HepG2 (cell line): ENCODE results near the gene TUBB2B. TPM values are rescaled to one million over a fixed set of nuclear protein-coding genes. Genes with fewer than 3 reads are reported as not detected.

Experiments
- ATF4 ChIP-seq, 2 experiments: fragments of 450-650 bp in 1 of 2; sonication (generic) in 1 of 2; formaldehyde crosslinking; IDR thresholded peaks; 2 replicates each; pipeline versions ENCODE4 v1.5.0 to v1.8.0; 2020 to 2022; ENCODE audit warnings: mild to moderate bottlenecking in 1 of 2, missing genetic modification reagents in 1 of 2
- ERF ChIP-seq: IDR thresholded peaks from 2 replicates; pipeline ENCODE4 v1.6.1; 2018; ENCODE audit warnings: missing biosample characterization, missing genetic modification reagents
- GTF3A ChIP-seq: sonication (generic); formaldehyde crosslinking; conservative IDR thresholded peaks from 2 replicates; pipeline ENCODE4 v1.4.0; 2020; ENCODE audit warnings: mild to moderate bottlenecking, missing genetic modification reagents
- KMT2B ChIP-seq: IDR thresholded peaks from 2 replicates; pipeline ENCODE4 v1.6.1; 2016; ENCODE audit warnings: missing genetic modification reagents, missing compliant biosample characterization
- MAZ ChIP-seq, 2 experiments: sonication (generic) in 1 of 2; formaldehyde crosslinking in 1 of 2; IDR thresholded peaks; 2 replicates each; pipeline versions ENCODE4 v1.5.0 to v1.6.1; 2012 to 2020; ENCODE audit warnings: low read depth in 2 of 2, mild to moderate bottlenecking in 2 of 2, borderline replicate concordance in 1 of 2, improper control_type of control experiment in 1 of 2, low read length in 1 of 2, missing genetic modification reagents in 1 of 2, moderate library complexity in 1 of 2
- MED8 ChIP-seq: sonication (generic); formaldehyde crosslinking; IDR thresholded peaks from 2 replicates; pipeline ENCODE4 v1.8.1; 2023; ENCODE audit warnings: mild to moderate bottlenecking, missing genetic modification reagents; ENCODE audit not compliant: insufficient replicate concordance
- NFE2L1 ChIP-seq: sonication (generic); formaldehyde crosslinking; IDR thresholded peaks from 2 replicates; pipeline ENCODE4 v1.4.0; 2020; ENCODE audit warnings: missing genetic modification reagents, mild to moderate bottlenecking, borderline replicate concordance
- NPAS2 ChIP-seq: sonication (generic); formaldehyde crosslinking; IDR thresholded peaks from 2 replicates; pipeline ENCODE4 v1.8.0; 2022; ENCODE audit warnings: mild to moderate bottlenecking, missing genetic modification reagents, borderline replicate concordance
- SIX4 ChIP-seq: sonication (generic); formaldehyde crosslinking; IDR thresholded peaks from 2 replicates; pipeline ENCODE4 v1.4.0; 2020; ENCODE audit warnings: missing genetic modification reagents
- SMAD1 ChIP-seq: sonication (generic); formaldehyde crosslinking; IDR thresholded peaks from 2 replicates; pipeline ENCODE4 v1.4.0; 2020; ENCODE audit warnings: missing genetic modification reagents, low read depth, mild to moderate bottlenecking, borderline replicate concordance
- ZBTB21 ChIP-seq: sonication (generic); formaldehyde crosslinking; IDR thresholded peaks from 2 replicates; pipeline ENCODE4 v1.4.0; 2020; ENCODE audit warnings: missing genetic modification reagents
- ZBTB42 ChIP-seq: sonication (generic); formaldehyde crosslinking; IDR thresholded peaks from 2 replicates; pipeline ENCODE4 v1.5.0; 2020; ENCODE audit warnings: mild to moderate bottlenecking, missing genetic modification reagents
- ZC3H4 ChIP-seq: sonication (generic); formaldehyde crosslinking; IDR thresholded peaks from 2 replicates; pipeline ENCODE4 v1.4.0; 2020; ENCODE audit warnings: missing genetic modification reagents, borderline replicate concordance
- ZMYM3 ChIP-seq: sonication (generic); formaldehyde crosslinking; IDR thresholded peaks from 2 replicates; pipeline ENCODE4 v1.5.1; 2020; ENCODE audit warnings: mild to moderate bottlenecking, missing genetic modification reagents
- ZNF230 ChIP-seq: sonication (generic); formaldehyde crosslinking; IDR thresholded peaks from 2 replicates; pipeline ENCODE4 v1.4.0; 2020; ENCODE audit warnings: mild to moderate bottlenecking, missing genetic modification reagents
- ZNF607 ChIP-seq: sonication (generic); formaldehyde crosslinking; IDR thresholded peaks from 2 replicates; pipeline ENCODE4 v1.5.1; 2020; ENCODE audit warnings: missing genetic modification reagents, mild to moderate bottlenecking, borderline replicate concordance
- polyA plus RNA-seq, 8 experiments: library from polyadenylated mRNA; depleted of rRNA in 3 of 8; stranded (reverse) in 7 of 8; unstranded in 1 of 8; fragments of >200 nt; fragmentation: Illumina TruSeq in 4 of 8; extraction: Trizol in 4 of 8; gene quantifications; 2 replicates each; pipeline versions ENCODE4 v1.2.1 to v1.2.3, GENCODE V29; 2011 to 2016; ENCODE audit warnings: low read depth in 4 of 8, missing spikeins in 1 of 8, mixed read lengths in 1 of 8; ENCODE audit not compliant: insufficient read depth in 1 of 8
- total RNA-seq, 5 experiments: library from RNA; depleted of rRNA; stranded (reverse); fragments of >200 nt; fragmentation: Illumina TruSeq; extraction: Trizol; gene quantifications; 2 replicates each; pipeline ENCODE4 v1.2.3, GENCODE V29; 2016; ENCODE audit warnings: low read depth in 1 of 5
- TF ChIP-seq, protein P1 (sequence below): IDR thresholded peaks from 2 replicates; pipeline ENCODE4 v1.6.1; 2016; ENCODE audit warnings: low read depth, missing genetic modification reagents, missing compliant biosample characterization
- TF ChIP-seq, protein P2 (sequence below): sonication (generic); formaldehyde crosslinking; IDR thresholded peaks from 2 replicates; pipeline ENCODE4 v1.4.0; 2020; ENCODE audit warnings: missing genetic modification reagents
- TF ChIP-seq, protein P3 (sequence below): sonication (generic); formaldehyde crosslinking; IDR thresholded peaks from 2 replicates; pipeline ENCODE4; 2020; ENCODE audit warnings: missing genetic modification reagents, mild to moderate bottlenecking, borderline replicate concordance

TUBB2B gene
- total and polyA plus RNA-seq, 2 of the 13 experiments (the other 11 are each of a cell fraction or from before 2014, with no cell fraction given), result 10.3 to 23.6 TPM

DNA sequence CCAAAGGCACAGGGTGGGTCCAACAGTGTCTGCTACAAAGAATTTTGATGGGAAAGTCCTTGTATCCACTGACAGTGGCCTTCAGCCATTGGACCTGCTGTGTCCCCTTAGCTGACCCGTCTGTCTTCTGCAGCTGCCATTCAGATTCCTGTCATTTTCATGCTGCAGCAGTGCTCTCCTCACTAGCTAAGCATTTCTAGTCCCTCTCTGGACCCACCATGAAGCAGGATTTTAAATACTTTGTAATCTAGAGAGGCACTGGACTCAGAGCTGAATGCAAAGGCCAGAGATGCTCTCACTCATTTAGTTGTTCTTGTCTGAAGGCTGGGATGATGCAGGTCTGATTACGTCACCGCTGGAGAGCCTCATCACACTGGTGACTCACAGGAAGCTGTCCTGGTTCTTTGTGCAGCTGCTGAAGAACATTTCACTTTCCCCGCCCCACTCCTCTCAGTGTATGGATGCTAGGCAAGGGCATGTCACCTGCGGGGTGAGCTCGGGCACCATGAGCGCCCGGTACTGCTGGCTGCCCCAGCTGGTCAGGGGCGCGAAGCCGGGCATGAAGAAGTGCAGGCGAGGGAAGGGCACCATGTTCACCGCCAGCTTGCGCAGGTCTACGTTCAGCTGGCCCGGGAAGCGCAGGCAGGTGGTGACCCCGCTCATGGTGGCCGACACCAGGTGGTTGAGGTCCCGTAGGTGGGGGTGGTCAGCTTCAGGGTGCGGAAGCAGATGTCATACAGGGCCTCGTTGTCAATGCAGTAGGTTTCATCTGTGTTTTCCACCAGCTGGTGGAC lies 50.7 kb downstream of the TUBB2B start (continued):
- TF ChIP-seq MED8, result no peak
- no peak for TF ChIP-seq NFE2L1 (CRISPR knock-in tag)
- TF ChIP-seq, protein P1, sequence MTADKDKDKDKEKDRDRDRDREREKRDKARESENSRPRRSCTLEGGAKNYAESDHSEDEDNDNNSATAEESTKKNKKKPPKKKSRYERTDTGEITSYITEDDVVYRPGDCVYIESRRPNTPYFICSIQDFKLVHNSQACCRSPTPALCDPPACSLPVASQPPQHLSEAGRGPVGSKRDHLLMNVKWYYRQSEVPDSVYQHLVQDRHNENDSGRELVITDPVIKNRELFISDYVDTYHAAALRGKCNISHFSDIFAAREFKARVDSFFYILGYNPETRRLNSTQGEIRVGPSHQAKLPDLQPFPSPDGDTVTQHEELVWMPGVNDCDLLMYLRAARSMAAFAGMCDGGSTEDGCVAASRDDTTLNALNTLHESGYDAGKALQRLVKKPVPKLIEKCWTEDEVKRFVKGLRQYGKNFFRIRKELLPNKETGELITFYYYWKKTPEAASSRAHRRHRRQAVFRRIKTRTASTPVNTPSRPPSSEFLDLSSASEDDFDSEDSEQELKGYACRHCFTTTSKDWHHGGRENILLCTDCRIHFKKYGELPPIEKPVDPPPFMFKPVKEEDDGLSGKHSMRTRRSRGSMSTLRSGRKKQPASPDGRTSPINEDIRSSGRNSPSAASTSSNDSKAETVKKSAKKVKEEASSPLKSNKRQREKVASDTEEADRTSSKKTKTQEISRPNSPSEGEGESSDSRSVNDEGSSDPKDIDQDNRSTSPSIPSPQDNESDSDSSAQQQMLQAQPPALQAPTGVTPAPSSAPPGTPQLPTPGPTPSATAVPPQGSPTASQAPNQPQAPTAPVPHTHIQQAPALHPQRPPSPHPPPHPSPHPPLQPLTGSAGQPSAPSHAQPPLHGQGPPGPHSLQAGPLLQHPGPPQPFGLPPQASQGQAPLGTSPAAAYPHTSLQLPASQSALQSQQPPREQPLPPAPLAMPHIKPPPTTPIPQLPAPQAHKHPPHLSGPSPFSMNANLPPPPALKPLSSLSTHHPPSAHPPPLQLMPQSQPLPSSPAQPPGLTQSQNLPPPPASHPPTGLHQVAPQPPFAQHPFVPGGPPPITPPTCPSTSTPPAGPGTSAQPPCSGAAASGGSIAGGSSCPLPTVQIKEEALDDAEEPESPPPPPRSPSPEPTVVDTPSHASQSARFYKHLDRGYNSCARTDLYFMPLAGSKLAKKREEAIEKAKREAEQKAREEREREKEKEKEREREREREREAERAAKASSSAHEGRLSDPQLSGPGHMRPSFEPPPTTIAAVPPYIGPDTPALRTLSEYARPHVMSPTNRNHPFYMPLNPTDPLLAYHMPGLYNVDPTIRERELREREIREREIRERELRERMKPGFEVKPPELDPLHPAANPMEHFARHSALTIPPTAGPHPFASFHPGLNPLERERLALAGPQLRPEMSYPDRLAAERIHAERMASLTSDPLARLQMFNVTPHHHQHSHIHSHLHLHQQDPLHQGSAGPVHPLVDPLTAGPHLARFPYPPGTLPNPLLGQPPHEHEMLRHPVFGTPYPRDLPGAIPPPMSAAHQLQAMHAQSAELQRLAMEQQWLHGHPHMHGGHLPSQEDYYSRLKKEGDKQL, result no peak
- TF ChIP-seq ZC3H4 (CRISPR knock-in tag), result no peak
- TF ChIP-seq, protein P2, sequence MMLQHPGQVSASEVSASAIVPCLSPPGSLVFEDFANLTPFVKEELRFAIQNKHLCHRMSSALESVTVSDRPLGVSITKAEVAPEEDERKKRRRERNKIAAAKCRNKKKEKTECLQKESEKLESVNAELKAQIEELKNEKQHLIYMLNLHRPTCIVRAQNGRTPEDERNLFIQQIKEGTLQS, result peak; percentile 69; the same call in 1 of the 2 replicates
- no peak for TF ChIP-seq GTF3A
- TF ChIP-seq ZBTB21 (CRISPR knock-in tag), result peak; percentile 94
- no peak for TF ChIP-seq ERF (CRISPR knock-in tag)
- no peak for TF ChIP-seq KMT2B (CRISPR knock-in tag)
- TF ChIP-seq ATF4 (CRISPR knock-in tag; IDR thresholded peaks at IDR 0.05), result peak in 1 of 2 experiments; percentile 54; a peak in 1 of 4 replicates
- no peak for TF ChIP-seq NPAS2 (CRISPR knock-in tag)
- no peak for TF ChIP-seq ZMYM3 (CRISPR knock-in tag)
- no peak for TF ChIP-seq ZNF230
- no peak for TF ChIP-seq SIX4 (CRISPR knock-in tag)
- TF ChIP-seq ZBTB42 (CRISPR knock-in tag), result no peak
- no peak for TF ChIP-seq SMAD1
- TF ChIP-seq, protein P3, sequence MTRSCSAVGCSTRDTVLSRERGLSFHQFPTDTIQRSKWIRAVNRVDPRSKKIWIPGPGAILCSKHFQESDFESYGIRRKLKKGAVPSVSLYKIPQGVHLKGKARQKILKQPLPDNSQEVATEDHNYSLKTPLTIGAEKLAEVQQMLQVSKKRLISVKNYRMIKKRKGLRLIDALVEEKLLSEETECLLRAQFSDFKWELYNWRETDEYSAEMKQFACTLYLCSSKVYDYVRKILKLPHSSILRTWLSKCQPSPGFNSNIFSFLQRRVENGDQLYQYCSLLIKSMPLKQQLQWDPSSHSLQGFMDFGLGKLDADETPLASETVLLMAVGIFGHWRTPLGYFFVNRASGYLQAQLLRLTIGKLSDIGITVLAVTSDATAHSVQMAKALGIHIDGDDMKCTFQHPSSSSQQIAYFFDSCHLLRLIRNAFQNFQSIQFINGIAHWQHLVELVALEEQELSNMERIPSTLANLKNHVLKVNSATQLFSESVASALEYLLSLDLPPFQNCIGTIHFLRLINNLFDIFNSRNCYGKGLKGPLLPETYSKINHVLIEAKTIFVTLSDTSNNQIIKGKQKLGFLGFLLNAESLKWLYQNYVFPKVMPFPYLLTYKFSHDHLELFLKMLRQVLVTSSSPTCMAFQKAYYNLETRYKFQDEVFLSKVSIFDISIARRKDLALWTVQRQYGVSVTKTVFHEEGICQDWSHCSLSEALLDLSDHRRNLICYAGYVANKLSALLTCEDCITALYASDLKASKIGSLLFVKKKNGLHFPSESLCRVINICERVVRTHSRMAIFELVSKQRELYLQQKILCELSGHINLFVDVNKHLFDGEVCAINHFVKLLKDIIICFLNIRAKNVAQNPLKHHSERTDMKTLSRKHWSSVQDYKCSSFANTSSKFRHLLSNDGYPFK, result no peak
- no peak for TF ChIP-seq MAZ (IDR thresholded peaks at IDR 0.05; ENCODE audit: borderline replicate concordance, low read depth, low read length)
- no peak for TF ChIP-seq MAZ (CRISPR knock-in tag; IDR thresholded peaks at IDR 0.05; ENCODE audit: low read depth)
- TF ChIP-seq ZNF607 (CRISPR knock-in tag), result no peak
